ENCODE measurements around the gene PTPRN2.

The PTPRN2 gene

DNA sequence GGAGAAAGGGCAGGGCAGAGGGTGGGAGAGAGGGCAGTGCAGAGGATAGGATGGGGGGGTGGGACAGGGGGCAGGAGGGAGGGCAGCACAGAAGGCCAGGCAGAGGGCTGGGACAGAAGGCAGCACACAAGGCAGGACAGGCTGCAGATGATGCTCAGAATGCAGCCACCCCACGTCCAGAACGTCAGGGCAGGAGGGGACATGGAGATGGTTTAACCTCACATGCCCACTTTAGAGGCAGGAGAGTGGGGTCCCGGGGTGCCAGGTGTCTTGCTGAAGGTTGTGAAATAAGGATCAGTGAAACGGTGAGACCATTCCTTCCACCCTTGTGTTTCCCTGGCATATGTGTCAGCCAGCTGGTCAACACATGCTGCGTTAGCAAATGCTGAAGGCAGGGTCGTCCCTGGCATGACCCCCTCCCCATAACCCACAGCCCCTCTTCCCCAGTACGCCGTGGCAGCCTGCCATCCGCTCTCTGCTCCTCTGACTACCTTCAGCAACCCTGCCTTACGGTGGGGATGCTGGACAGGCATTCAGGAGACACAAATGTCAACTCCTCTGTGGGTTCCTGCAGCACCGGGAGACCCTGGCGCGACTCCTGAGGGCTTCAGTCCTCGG lies 658.7 kb downstream of the PTPRN2 start:
- TF ChIP-seq, protein P1, sequence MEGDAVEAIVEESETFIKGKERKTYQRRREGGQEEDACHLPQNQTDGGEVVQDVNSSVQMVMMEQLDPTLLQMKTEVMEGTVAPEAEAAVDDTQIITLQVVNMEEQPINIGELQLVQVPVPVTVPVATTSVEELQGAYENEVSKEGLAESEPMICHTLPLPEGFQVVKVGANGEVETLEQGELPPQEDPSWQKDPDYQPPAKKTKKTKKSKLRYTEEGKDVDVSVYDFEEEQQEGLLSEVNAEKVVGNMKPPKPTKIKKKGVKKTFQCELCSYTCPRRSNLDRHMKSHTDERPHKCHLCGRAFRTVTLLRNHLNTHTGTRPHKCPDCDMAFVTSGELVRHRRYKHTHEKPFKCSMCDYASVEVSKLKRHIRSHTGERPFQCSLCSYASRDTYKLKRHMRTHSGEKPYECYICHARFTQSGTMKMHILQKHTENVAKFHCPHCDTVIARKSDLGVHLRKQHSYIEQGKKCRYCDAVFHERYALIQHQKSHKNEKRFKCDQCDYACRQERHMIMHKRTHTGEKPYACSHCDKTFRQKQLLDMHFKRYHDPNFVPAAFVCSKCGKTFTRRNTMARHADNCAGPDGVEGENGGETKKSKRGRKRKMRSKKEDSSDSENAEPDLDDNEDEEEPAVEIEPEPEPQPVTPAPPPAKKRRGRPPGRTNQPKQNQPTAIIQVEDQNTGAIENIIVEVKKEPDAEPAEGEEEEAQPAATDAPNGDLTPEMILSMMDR (conservative IDR thresholded peaks at IDR 0.05; ENCODE audit: low read depth, low read length): no peak
- no peak for DNase-seq (ENCODE audit: low read depth)
- H3K4me3 ChIP-seq (ENCODE audit: low read depth, low read length): no peak overlapping the region

DNA sequence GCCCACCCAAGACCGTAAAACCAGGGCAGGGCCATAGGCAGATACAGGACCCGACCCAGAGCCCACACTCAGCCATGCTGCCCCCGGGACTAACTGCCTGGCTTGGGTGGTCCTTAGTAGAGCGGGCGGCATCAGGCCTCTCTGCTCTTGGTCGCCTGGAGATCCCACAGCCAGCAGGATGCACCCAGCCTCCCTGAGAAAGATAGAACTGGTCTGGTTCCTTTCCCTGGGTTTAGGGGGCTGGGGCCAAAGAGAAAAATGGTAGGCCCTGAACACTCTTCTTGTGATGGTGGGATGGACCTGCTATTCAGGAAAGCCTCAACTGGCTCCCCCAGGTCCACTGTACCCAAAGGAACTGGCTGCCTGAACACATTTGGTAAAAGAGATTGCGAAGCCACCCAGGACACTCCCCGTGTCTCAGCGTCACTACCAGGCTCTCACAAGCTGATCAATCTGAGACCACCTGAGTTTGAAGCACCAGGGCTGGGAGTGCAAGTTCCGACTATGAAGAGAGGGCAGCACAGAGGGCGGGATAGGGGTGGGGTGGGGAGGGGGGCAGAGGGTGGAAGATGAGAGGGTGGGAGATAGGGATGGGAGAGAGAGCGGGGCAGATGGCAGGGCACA lies 659.3 kb downstream of the PTPRN2 start:
- H3K4me3 ChIP-seq (ENCODE audit: low read depth, low read length): no peak overlapping the region
- no peak for DNase-seq (ENCODE audit: low read depth)
- TF ChIP-seq, protein P1 (conservative IDR thresholded peaks at IDR 0.05; ENCODE audit: low read depth, low read length): no peak

DNA sequence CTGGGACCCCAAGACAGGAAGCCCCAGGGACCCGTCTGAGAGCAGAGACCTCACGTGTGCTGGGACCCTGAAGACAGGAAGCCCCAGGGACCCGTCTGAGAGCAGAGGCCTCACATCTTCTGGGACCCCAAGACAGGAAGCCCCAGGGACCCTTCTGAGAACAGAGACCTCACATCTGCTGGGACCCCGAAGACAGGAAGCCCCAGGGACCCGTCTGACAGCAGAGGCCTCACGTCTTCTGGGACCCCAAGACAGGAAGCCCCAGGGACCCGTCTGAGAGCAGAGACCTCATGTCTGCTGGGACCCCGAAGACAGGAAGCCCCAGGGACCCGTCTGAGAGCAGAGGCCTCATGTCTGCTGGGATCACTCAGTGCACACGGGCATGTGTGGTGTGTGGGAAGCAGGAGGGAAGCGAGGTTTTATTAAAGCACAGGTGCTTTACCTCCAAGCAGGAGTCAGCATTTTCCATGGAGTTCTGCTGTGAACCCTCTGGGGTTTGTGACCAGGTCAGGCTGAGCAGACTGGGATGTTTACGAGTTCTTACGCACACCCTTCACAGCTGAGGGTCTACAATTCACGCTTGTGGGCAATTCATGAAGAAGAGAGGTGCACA lies 660.2 kb downstream of the PTPRN2 start:
- TF ChIP-seq, protein P1 (conservative IDR thresholded peaks at IDR 0.05; ENCODE audit: low read depth, low read length): no peak
- no peak for DNase-seq (ENCODE audit: low read depth)
- H3K4me3 ChIP-seq (ENCODE audit: low read depth, low read length): no peak overlapping the region

DNA sequence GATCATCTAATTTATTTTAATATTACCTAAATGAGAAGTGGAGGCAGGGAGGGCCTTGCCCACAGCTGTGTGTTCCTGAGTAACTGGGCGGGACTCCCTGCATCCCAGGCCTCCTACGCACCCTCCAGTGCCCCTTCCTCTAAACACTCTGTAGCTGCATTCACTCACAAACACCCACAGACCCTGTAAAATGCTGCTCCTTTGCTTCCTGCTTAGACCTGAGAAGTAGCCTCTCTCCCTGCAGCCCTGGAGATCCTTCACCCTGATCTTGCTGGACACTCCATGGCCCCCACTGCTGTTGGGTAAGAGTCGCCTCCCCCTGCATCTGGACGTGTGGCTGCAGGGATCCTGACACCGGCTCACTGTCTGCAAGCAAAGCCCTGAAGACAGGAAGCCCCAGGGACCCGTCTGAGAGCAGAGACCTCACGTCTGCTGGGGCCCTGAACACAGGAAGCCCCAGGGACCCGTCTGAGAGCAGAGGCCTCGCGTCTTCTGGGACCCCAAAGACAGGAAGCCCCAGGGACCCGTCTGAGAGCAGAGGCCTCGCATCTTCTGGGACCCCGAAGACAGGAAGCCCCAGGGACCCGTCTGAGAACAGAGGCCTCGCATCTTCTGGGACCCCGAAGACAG lies 661.0 kb downstream of the PTPRN2 start:
- DNase-seq (ENCODE audit: low read depth): no peak
- TF ChIP-seq, protein P1 (conservative IDR thresholded peaks at IDR 0.05; ENCODE audit: low read depth, low read length): no peak
- no peak overlapping the region for H3K4me3 ChIP-seq (ENCODE audit: low read depth, low read length)

DNA sequence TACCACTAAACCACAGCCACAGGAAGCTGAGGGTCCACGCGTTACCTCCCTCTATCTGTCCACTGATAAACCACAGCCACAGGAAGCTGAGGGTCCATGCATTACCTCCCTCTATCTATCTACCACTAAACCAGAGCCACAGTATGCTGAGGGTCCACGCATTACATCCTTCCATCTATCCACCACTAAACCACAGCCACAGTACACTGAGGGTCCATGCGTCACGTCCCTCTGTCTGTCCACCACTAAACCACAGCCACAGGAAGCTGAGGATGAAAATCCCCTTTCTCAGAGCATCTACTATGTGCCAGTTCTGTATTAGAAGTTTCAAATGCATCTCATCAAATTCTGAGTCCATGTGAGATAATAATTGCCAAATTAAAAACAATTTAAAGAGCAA lies 661.5 kb downstream of the PTPRN2 start:
- DNase-seq (ENCODE audit: low read depth): no peak
- TF ChIP-seq, protein P1 (conservative IDR thresholded peaks at IDR 0.05; ENCODE audit: low read depth, low read length): no peak
- no peak overlapping the region for H3K4me3 ChIP-seq (ENCODE audit: low read depth, low read length)

DNA sequence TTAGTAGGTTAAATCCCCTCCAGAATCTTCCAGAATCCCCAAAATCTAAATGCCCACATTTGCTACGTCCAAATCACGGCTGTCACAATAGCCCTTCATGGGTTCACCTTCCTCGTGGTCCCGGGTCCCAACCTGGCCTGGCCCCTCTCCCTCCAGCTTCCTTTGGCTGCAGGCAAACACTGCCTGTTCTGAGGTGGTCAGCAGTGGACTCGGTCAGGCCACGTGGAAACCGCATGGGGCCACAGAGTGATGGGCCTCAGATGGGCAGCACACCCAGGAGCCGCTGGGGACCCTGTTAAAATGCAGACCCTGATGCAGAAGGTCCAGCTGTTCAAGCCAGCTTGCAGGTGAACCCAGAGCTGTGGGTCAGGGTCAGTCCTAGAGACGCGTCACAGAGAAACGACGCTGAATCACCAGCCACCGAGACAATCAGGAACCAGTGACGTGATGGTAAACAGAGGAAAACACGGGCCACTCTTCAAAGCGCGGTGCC lies 662.2 kb downstream of the PTPRN2 start:
- DNase-seq (ENCODE audit: low read depth): no peak
- H3K4me3 ChIP-seq (ENCODE audit: low read depth, low read length): no peak overlapping the region
- TF ChIP-seq, protein P1 (conservative IDR thresholded peaks at IDR 0.05; ENCODE audit: low read depth, low read length): no peak

Measured in choroid plexus epithelial cell (primary cell).